ENCODE results near the gene LRRC37B. TPM values are rescaled to one million over a fixed set of nuclear protein-coding genes. Genes with fewer than 3 reads are reported as not detected.
"Not testable (repeated sequence)": the region's sequence is repeated elsewhere in the genome, so short reads cannot be mapped to it uniquely, and the experiment has no call there.

The LRRC37B gene
- total RNA-seq (2021; fragmentation: NEBNext Ultra II Directional; extraction: Animal tissue kit (Norgen Biotek cat#: 25700)) = 1 to 10 TPM; 5.3 to 8.7 (median 6.6) TPM
- long read RNA-seq, partial matches to known transcripts = 3 of 5 reads
- long read RNA-seq, other reads (novel, unspliced or antisense) = 0 of 5 reads

DNA sequence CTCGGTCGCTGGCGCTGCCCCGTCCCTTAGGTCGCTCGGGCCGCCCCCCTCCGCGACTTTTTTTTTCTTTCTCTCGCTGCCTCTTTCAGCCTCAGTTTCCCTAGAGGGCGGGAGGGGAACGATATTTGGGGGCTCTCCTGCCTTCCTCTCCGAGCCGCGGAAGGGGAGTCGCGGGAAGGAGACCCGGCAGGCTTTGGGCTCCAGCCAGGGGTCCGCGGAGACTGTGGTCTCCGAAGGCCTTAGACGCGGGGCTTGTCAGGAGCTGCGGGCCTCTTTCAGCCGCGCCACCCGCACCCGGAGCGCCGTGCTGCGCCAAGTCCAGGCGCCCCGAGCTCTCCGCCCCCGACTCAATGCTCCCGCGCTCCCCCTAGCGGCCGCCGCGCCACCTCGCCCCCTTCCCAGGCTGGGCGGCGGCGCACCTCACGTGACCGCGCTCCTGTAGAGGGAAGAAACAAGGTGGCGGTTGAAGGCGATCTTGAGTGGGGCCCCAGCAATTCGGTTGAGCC, at the start of gene LRRC37B:
Gene LRRC37B, plus strand, starts transcription at position 427 of the 506 bp plus-strand sequence. CDS start 14,010 bp downstream, outside the sequence.
- Mint-ChIP-seq H3K4me1 (ENCODE audit: low read depth) (peaks cover 20% of the 10 kb centered on the region), H3K9me3 (no peaks in the 10 kb centered on the region), H3K4me3 (peak within 1 kb of the TSS; percentile 90), H3K27me3 (ENCODE audit: insufficient read depth) (no peaks in the 10 kb centered on the region), H3K36me3 (ENCODE audit: low read depth) (no peaks in the 10 kb centered on the region), H3K27ac (peak within 1 kb of the TSS; percentile 70)
- peak; percentile 99 for TF ChIP-seq CTCF (IDR thresholded peaks at IDR 0.05)
- peak; percentile 43 for DNase-seq

DNA sequence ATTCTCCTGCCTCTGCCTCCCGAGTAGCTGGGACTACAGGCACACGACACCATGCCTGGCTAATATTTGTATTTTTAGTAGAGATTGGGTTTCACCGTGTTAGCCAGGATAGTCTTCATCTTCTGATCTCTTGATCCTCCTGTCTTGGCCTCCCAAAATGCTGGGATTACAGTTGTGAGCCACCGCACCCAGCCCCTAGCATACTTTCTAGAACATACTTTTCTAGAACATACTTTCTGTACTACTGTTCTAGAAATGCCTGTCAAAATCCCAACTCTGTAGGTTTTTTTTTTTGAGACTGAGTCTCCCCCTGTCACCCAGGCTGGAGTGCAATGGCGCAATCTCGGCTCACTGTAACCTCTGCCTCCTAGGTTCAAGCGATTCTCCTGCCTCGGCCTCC, 43.1 kb upstream of the LRRC37B start:
- not testable (repeated sequence) for H3K9me3 Mint-ChIP-seq; H3K27ac Mint-ChIP-seq; DNase-seq; H3K36me3 Mint-ChIP-seq (ENCODE audit: low read depth); H3K4me3 Mint-ChIP-seq; H3K27me3 Mint-ChIP-seq (ENCODE audit: insufficient read depth); H3K4me1 Mint-ChIP-seq (ENCODE audit: low read depth)

GRCh38 chr17:31967648-31968047, 39.5 kb upstream of the LRRC37B start:
- Mint-ChIP-seq H3K9me3 (no peaks in the 10 kb centered on the region), H3K4me1 (ENCODE audit: low read depth) (no peaks in the 10 kb centered on the region), H3K4me3 (no peak overlapping the region), H3K36me3 (ENCODE audit: low read depth) (peaks cover 4% of the 10 kb centered on the region), H3K27me3 (ENCODE audit: insufficient read depth) (no peaks in the 10 kb centered on the region), H3K27ac (no peak overlapping the region)
- TF ChIP-seq CTCF (IDR thresholded peaks at IDR 0.05) = no peak
- DNase-seq = no peak

DNA sequence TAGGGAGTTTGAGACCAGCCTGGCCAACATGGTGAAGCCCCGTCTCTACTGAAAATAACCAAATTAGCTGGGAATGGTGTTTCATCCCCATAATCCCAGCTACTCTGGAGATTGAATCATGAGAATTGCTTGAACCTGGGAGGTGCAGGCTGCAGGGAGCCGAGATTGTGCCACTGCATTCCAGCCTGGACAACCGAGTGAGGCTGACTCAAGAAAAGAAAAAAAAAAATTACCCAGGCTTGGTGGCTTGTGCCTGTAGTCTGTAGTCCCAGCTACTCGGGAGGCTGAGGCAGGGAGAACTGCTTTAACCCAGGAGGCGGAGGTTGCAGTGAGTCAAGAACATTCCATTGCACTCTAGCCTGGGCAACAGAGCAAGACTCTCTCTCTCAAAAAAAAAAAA, 36.8 kb upstream of the LRRC37B start:
- not testable (repeated sequence) for H3K27ac Mint-ChIP-seq, H3K4me3 Mint-ChIP-seq

DNA sequence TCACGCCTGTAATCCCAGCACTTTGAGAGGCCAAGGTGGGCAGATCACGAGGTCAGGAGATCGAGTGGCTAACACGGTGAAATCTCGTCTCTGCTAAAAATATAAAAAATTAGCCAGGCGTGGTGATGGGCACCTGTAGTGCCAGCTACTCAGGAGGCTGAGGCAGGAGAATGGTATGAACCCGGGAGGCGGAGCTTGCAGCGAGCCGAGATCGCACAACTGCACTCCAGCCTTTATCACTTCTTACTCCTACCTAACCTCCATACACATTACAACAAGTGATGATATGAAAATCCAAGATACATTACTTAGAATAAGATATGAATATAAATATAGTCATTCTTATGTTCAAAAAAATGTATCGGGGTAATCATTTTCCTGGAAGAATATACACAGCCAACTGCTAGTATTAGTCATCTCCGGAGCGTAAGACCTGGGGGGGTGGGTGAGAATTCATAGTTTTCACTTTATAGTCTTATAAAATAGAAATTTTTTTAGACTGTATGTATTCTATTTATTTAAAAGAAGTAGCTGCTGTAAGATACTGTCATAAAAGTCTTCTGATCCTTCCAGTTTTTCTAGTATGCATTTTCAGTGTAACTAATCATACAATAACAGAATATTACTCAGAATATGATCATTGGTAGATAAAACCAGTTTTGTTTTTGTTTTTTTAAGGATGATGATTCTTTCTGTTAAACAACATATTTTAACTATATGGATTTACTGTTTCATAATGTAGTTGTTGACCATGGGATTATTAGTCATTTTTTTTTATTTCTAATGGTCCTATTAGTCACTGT, 32.7 kb upstream of the LRRC37B start:
- not testable (repeated sequence) for H3K27me3 Mint-ChIP-seq (ENCODE audit: insufficient read depth); H3K4me3 Mint-ChIP-seq; H3K9me3 Mint-ChIP-seq
- Mint-ChIP-seq H3K27ac (peak overlapping the region; percentile 46), H3K36me3 (ENCODE audit: low read depth) (peaks cover 11% of the 10 kb centered on the region), H3K4me1 (ENCODE audit: low read depth) (peaks cover 25% of the 10 kb centered on the region)
- peak; percentile 28 for DNase-seq

More for the DNA sequence above, 36.8 kb upstream of the LRRC37B start:
- H3K27me3 Mint-ChIP-seq (ENCODE audit: insufficient read depth); DNase-seq; H3K9me3 Mint-ChIP-seq; H3K36me3 Mint-ChIP-seq (ENCODE audit: low read depth): not testable (repeated sequence)
- H3K4me1 Mint-ChIP-seq (ENCODE audit: low read depth) = peaks cover 19% of the 10 kb centered on the region

DNA sequence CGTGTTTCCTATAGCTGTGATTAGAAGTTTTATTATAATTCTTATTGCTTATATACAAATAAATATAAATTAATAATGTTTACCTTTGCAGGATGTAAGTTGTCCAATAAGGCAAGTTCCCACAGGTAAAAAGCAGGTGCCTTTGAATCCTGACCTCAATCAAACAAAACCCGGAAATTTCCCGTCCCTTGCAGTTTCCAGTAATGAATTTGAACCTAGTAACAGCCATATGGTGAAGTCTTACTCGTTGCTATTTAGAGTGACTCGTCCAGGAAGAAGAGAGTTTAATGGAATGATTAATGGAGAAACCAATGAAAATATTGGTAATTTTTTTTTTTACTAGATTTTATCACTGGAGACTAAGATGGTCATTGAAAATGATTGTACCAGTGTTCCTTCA, 31.8 kb upstream of the LRRC37B start:
- DNase-seq = peak; percentile 27
- not testable (repeated sequence) for H3K27ac Mint-ChIP-seq; H3K9me3 Mint-ChIP-seq; H3K4me3 Mint-ChIP-seq; H3K27me3 Mint-ChIP-seq (ENCODE audit: insufficient read depth)
- Mint-ChIP-seq H3K4me1 (ENCODE audit: low read depth) (peaks cover 25% of the 10 kb centered on the region), H3K36me3 (ENCODE audit: low read depth) (peaks cover 11% of the 10 kb centered on the region)

DNA sequence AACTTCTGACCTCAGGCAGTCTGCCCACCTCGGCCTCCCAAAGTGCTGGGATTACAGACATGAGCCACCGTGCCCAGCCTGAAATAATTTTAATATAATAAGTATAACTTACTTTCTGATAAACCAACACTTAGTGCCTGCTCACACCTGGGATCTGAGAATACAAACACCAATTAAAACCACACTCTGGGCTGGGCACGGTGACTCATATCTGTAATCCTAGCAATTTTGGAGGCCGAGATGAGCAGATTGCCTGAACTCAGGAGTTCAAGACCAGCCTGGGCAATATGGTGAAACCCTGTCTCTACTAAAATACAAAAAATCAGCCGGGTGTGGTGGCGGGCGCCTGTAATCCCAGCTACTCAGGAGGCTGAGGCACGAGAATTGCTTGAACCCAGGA, 15.4 kb upstream of the LRRC37B start:
- DNase-seq; H3K9me3 Mint-ChIP-seq; H3K4me1 Mint-ChIP-seq (ENCODE audit: low read depth); H3K27ac Mint-ChIP-seq; H3K27me3 Mint-ChIP-seq (ENCODE audit: insufficient read depth); H3K4me3 Mint-ChIP-seq: not testable (repeated sequence)
- H3K36me3 Mint-ChIP-seq (ENCODE audit: low read depth) = peaks cover 27% of the 10 kb centered on the region; the same call in 1 of the 2 replicates

- Mint-ChIP-seq H3K4me1 (ENCODE audit: low read depth) (no peaks in the 10 kb centered on the region), H3K9me3 (no peaks in the 10 kb centered on the region), H3K27me3 (ENCODE audit: insufficient read depth) (no peaks in the 10 kb centered on the region), H3K36me3 (ENCODE audit: low read depth) (peaks cover 14% of the 10 kb centered on the region; the same call in 1 of the 2 replicates), H3K4me3 (no peak overlapping the region), H3K27ac (no peak overlapping the region)
- no peak for TF ChIP-seq CTCF (IDR thresholded peaks at IDR 0.05)
- DNase-seq = no peak
Measured at GRCh38 chr17:31997005-31997404, 10.2 kb upstream of the LRRC37B start.

All from HFFc6 (cell line).